DND-41 (cell line): ENCODE data around the gene PSMA5.
"Not testable (repeated sequence)": the region's sequence is repeated elsewhere in the genome, so short reads cannot be mapped to it uniquely, and the experiment has no call there.

ENCODE experiments used
- ATAC-seq: fragments of 200-7000 bp; cut with Tn5 transposase; 3 replicates; pipeline ENCODE4 v1.9.1; 2021; ENCODE audit warnings: low read depth; ENCODE audit not compliant: insufficient read depth
- DNase-seq: peaks from one replicate; pipeline ENCODE4 v3.0.0-alpha.2; 2020
- H2AFZ ChIP-seq: 2 replicates; pipeline ENCODE4 v1.6.0; 2012; ENCODE audit warnings: low read depth, low read length
- H3K27ac ChIP-seq: 2 replicates; pipeline ENCODE4 v1.5.1; 2012; ENCODE audit warnings: low read length, inconsistent platforms
- H3K27me3 ChIP-seq: fragments of 200-600 bp; sonication (generic); 2 replicates; pipeline ENCODE4 v1.6.0; 2012; ENCODE audit warnings: low read length, mild to moderate bottlenecking, inconsistent platforms; ENCODE audit not compliant: insufficient read depth, poor library complexity
- H3K36me3 ChIP-seq: 2 replicates; pipeline ENCODE4 v1.5.1; 2012; ENCODE audit warnings: low read length, inconsistent platforms; ENCODE audit not compliant: insufficient read depth
- H3K4me1 ChIP-seq: 2 replicates; pipeline ENCODE4 v1.5.1; 2012; ENCODE audit warnings: mild to moderate bottlenecking, low read length; ENCODE audit not compliant: insufficient read depth
- H3K4me2 ChIP-seq: 2 replicates; pipeline ENCODE4 v1.6.0; 2012; ENCODE audit warnings: mild to moderate bottlenecking, moderate library complexity, low read length, inconsistent platforms; ENCODE audit not compliant: insufficient read depth
- H3K4me3 ChIP-seq, 2 experiments: fragments of 200-600 bp in 1 of 2; shearing (Covaris generic) in 1 of 2; 2 replicates each; pipeline ENCODE4 v1.5.1; 2012 to 2016; ENCODE audit warnings: inconsistent platforms in 2 of 2, low read length in 2 of 2, mild to moderate bottlenecking in 2 of 2, low read depth in 1 of 2, moderate library complexity in 1 of 2
- H3K79me2 ChIP-seq: 2 replicates; pipeline ENCODE4 v1.6.0; 2012; ENCODE audit warnings: low read length, inconsistent platforms; ENCODE audit not compliant: insufficient read depth
- H3K9ac ChIP-seq: 2 replicates; pipeline ENCODE4 v1.6.0; 2012; ENCODE audit warnings: low read depth, mild to moderate bottlenecking, inconsistent platforms, low read length, moderate library complexity
- H3K9me3 ChIP-seq: 2 replicates; pipeline ENCODE4 v1.5.1; 2012; ENCODE audit warnings: low read length, moderate library complexity, mild to moderate bottlenecking, inconsistent platforms; ENCODE audit not compliant: insufficient read depth, severe bottlenecking
- H4K20me1 ChIP-seq: 2 replicates; pipeline ENCODE4 v1.6.0; 2012; ENCODE audit warnings: low read length; ENCODE audit not compliant: insufficient read depth
- EZH2 ChIP-seq: IDR thresholded peaks from 3 replicates; pipeline ENCODE4 v1.6.1; 2012; ENCODE audit warnings: borderline replicate concordance, low read depth, mild to moderate bottlenecking, moderate library complexity, low read length, inconsistent platforms; ENCODE audit not compliant: severe bottlenecking
- TF ChIP-seq, protein P1 (sequence below): IDR thresholded peaks from 2 replicates; pipeline ENCODE4 v1.5.1; 2012; ENCODE audit warnings: borderline replicate concordance, low read length, moderate library complexity, mild to moderate bottlenecking; ENCODE audit not compliant: poor library complexity, severe bottlenecking; ENCODE audit errors: extremely low read depth

Gene PSMA5

GRCh38 chr1:109396871-109397580, 29.2 kb downstream of the PSMA5 start:
- no peaks in the 10 kb centered on the region for H3K9me3 ChIP-seq
- no peak for DNase-seq
- peak overlapping the region; percentile 64 for H3K9ac ChIP-seq
- peaks cover 52% of the 10 kb centered on the region for H3K79me2 ChIP-seq
- peak overlapping the region; percentile 47; the same call in 1 of the 2 replicates for H3K27ac ChIP-seq
- H3K4me3 ChIP-seq = peak overlapping the region; percentile 33 to 65; a peak in 3 of 4 replicates
- peaks cover 6% of the 10 kb centered on the region; the same call in 1 of the 2 replicates for H4K20me1 ChIP-seq
- no peaks in the 10 kb centered on the region for H3K27me3 ChIP-seq
- H2AFZ ChIP-seq = peak overlapping the region; percentile 82
- H3K36me3 ChIP-seq = peaks cover 18% of the 10 kb centered on the region
- no peak for ATAC-seq
- peak overlapping the region; percentile 69 for H3K4me2 ChIP-seq
- H3K4me1 ChIP-seq = peaks cover 51% of the 10 kb centered on the region
- no peak for TF ChIP-seq EZH2

DNA sequence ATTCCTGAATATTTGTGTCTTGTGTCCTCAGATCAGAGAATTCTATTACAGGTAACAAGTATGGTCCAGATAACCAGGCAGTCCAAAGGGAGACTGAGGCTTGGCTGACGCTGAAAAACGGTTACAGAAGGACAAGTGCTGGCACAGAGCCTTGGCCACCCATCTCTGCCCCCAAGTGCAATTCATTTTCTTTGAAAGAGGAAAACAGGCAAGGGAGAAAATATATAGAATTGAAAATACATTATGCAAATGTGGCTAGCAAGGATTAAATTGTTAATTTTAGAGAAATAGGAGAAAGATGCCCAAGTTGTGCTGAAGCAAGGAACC, 29.8 kb downstream of the PSMA5 start:
- H4K20me1 ChIP-seq = peaks cover 6% of the 10 kb centered on the region; the same call in 1 of the 2 replicates

DNA sequence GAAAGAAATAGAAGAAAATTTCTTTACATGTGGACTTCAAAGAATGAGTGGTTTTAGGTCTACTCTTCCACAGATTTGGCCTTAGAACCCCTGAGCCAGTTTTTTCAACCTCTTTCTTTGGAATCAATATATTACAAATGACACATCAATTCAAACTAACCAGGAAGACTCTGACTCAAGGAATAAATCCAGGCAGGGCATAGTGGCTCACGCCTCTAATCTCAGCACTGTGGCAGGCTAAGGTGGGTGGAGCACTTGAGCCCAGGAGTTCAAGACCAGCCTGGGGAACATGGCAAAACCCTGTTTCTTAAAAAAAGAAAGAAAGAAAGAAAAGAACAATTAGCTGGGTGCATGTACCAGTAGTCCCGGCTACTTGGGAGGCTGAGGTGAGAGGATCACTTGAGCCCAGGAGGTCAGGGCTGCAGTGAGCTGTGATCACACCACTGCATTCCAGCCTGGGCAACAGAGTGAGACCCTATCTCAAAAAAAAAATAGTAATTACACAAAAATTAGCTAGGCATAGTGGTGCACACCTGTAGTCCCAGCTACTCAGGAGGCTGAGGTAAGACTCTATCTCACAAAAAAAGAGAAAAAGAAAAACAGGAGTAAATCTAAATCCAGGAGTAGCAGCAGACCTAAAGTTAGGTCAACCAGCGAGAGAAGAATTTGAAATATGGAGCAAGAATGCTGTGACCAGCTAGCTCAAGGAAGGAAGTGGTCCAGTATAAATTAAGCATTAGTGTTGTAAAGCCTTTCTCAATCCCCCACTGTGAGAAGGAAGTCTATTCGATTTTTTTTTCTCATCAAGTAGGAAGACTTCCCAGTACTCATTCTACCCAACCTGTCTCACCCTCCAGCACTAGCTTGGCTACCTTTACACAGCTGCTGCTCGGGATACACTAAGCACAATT, 30.4 kb downstream of the PSMA5 start:
- Histone ChIP-seq H3K4me3 (peak overlapping the region; percentile 33 to 65; a peak in 3 of 4 replicates), H3K27me3 (no peaks in the 10 kb centered on the region), H3K79me2 (peaks cover 62% of the 10 kb centered on the region), H3K9me3 (no peaks in the 10 kb centered on the region), H3K36me3 (peaks cover 6% of the 10 kb centered on the region; the same call in 1 of the 2 replicates), H3K4me1 (peaks cover 51% of the 10 kb centered on the region), H3K4me2 (peak overlapping the region; percentile 69), H3K9ac (peak overlapping the region; percentile 64), H4K20me1 (peaks cover 6% of the 10 kb centered on the region; the same call in 1 of the 2 replicates), H2AFZ (no peak overlapping the region), H3K27ac (no peak overlapping the region)
- TF ChIP-seq, protein P1, sequence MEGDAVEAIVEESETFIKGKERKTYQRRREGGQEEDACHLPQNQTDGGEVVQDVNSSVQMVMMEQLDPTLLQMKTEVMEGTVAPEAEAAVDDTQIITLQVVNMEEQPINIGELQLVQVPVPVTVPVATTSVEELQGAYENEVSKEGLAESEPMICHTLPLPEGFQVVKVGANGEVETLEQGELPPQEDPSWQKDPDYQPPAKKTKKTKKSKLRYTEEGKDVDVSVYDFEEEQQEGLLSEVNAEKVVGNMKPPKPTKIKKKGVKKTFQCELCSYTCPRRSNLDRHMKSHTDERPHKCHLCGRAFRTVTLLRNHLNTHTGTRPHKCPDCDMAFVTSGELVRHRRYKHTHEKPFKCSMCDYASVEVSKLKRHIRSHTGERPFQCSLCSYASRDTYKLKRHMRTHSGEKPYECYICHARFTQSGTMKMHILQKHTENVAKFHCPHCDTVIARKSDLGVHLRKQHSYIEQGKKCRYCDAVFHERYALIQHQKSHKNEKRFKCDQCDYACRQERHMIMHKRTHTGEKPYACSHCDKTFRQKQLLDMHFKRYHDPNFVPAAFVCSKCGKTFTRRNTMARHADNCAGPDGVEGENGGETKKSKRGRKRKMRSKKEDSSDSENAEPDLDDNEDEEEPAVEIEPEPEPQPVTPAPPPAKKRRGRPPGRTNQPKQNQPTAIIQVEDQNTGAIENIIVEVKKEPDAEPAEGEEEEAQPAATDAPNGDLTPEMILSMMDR = no peak
- no peak for TF ChIP-seq EZH2
- ATAC-seq (no peak), DNase-seq (no peak)

More for the DNA sequence above, 29.8 kb downstream of the PSMA5 start:
- DNase-seq = no peak
- peaks cover 56% of the 10 kb centered on the region for H3K79me2 ChIP-seq
- TF ChIP-seq, protein P1 = no peak
- no peak for TF ChIP-seq EZH2
- H3K4me2 ChIP-seq = peak overlapping the region; percentile 69
- no peak overlapping the region for H3K27ac ChIP-seq
- peak overlapping the region; percentile 64 for H3K9ac ChIP-seq
- H3K36me3 ChIP-seq = peaks cover 13% of the 10 kb centered on the region; the same call in 1 of the 2 replicates
- H2AFZ ChIP-seq = no peak overlapping the region
- ATAC-seq = no peak
- peak overlapping the region; percentile 33 to 65; a peak in 3 of 4 replicates for H3K4me3 ChIP-seq
- peaks cover 51% of the 10 kb centered on the region for H3K4me1 ChIP-seq
- H3K27me3 ChIP-seq = no peaks in the 10 kb centered on the region
- no peaks in the 10 kb centered on the region for H3K9me3 ChIP-seq

GRCh38 chr1:109395282-109395599, 31.0 kb downstream of the PSMA5 start:
- Histone ChIP-seq H3K4me1 (peaks cover 51% of the 10 kb centered on the region), H3K79me2 (peaks cover 68% of the 10 kb centered on the region), H3K4me2 (peak overlapping the region; percentile 69; the same call in 1 of the 2 replicates)
- not testable (repeated sequence) for H3K4me3 ChIP-seq, H3K36me3 ChIP-seq, ATAC-seq, H4K20me1 ChIP-seq, H3K9ac ChIP-seq, H3K27me3 ChIP-seq, DNase-seq, H2AFZ ChIP-seq, H3K9me3 ChIP-seq, H3K27ac ChIP-seq
